GM10266 (cell line): ENCODE measurements around the gene ZNF132.

Source experiments
- DNase-seq: peaks from one replicate; pipeline ENCODE4 v3.0.0; 2012; ENCODE audit errors: extremely low spot score
- TF ChIP-seq, protein P1 (sequence below): IDR thresholded peaks from 2 replicates; pipeline ENCODE4 v1.5.1; 2012; ENCODE audit warnings: mild to moderate bottlenecking, low read depth; ENCODE audit not compliant: control insufficient read depth, insufficient read depth; ENCODE audit errors: missing control alignments

Gene ZNF132

GRCh38 chr19:58440556-58440955 is 603 bp upstream of the ZNF132 start:
- DNase-seq, result no peak
- TF ChIP-seq, protein P1, sequence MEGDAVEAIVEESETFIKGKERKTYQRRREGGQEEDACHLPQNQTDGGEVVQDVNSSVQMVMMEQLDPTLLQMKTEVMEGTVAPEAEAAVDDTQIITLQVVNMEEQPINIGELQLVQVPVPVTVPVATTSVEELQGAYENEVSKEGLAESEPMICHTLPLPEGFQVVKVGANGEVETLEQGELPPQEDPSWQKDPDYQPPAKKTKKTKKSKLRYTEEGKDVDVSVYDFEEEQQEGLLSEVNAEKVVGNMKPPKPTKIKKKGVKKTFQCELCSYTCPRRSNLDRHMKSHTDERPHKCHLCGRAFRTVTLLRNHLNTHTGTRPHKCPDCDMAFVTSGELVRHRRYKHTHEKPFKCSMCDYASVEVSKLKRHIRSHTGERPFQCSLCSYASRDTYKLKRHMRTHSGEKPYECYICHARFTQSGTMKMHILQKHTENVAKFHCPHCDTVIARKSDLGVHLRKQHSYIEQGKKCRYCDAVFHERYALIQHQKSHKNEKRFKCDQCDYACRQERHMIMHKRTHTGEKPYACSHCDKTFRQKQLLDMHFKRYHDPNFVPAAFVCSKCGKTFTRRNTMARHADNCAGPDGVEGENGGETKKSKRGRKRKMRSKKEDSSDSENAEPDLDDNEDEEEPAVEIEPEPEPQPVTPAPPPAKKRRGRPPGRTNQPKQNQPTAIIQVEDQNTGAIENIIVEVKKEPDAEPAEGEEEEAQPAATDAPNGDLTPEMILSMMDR, result no peak

DNA sequence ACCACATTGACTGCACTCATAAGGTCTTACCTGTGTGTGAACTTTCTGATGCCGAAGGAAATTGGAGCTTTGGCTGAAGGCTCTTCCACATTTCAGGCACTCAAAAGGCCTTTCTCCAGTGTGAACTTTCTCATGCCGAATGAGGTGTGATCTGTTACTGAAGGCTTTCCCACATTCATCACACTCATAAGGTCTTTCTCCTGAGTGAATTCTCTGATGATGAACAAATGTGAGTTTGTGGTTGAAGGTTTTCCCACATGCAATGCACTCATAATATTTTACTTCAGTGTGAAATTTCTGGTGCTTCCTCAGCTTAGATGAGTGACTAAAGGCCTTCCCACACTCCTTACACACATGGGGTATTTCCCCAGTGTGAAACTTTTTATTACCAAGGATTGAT is 5.7 kb downstream of the ZNF132 start:
- no peak for DNase-seq
- TF ChIP-seq, protein P1, result no peak

DNA sequence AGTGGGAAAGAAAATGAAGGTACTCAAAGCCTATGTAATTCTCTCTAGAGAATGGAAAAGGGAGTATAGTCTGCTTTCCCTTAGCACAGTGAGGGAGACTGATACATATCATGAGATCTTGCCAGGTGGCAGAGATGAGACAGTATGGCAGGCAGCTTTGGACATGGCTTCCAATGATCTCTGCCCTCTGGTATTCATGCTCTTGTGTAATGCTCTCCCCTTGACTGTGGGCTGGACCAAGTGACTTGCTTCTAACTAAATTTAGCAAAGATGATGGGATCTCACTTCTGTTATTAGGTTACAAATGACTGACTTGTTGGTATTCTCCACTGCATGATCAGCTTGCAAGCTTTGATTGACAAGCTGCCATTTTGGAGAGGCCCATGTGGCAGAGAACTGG is 10.2 kb downstream of the ZNF132 start:
- no peak for DNase-seq
- TF ChIP-seq, protein P1, result no peak

GRCh38 chr19:58428617-58429016 is 11.3 kb downstream of the ZNF132 start:
- TF ChIP-seq, protein P1, result no peak
- no peak for DNase-seq

DNA sequence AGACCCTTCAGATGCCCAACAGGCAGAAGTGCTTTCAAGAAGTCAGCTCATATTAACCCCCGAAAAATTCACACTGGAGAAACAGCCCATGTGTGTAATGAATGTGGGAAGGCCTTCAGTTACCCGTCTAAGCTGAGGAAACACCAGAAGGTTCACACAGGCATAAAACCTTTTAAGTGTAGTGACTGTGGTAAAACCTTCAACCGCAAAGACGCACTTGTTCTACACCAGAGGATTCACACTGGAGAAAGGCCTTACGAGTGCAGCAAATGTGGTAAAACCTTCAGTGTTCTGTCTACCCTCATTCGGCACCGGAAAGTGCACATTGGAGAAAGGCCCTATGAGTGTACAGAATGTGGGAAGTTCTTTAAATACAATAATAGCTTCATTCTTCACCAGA is 22.9 kb downstream of the ZNF132 start:
- no peak for DNase-seq
- TF ChIP-seq, protein P1, result no peak

- TF ChIP-seq, protein P1, result no peak
Observed at GRCh38 chr19:58416604-58417003, 23.3 kb downstream of the ZNF132 start.

DNA sequence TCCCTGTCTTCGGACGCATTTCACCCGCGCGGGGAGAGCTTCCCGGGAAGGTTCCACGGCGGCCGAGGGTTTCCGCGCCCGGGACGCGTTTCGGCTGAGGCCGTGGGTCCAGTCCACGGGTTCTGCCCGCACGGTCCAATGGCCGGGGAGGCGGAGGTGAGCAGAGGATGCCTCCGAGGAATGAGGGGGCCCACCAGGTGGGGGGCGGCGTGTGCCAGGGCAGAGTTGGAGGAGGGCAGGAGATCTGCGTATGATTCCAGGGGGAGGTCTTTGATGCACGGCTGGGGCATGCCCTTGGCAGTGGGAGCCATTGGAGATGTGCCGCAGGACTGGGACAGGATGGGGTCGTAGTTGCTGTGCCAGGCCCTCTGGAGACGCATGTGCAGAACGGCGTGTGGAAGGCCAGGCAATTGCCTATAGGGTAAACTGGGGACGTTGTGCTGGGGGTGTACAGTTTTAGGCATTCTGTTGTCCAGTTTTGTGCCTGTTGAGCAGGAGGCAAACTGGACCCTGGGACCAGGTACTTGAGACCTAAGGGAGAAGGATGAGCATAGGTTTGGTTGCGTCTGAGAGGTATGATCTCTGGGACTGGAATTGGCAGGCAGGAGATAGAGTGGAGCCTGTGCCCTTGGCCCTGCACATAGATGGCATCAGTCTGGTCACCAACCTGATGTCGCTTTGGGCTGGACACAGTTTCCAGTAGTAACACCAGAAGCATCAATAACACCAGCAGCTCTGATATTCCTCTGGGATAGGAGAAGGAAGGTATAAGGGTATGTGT is 30.8 kb downstream of the ZNF132 start:
- DNase-seq, result peak; percentile 44
- TF ChIP-seq, protein P1, result no peak

More at GRCh38 chr19:58416604-58417003, 23.3 kb downstream of the ZNF132 start:
- DNase-seq, result no peak
